K562 (cell line): ENCODE measurements around the gene PURA. TPM values are rescaled to one million over a fixed set of nuclear protein-coding genes. Genes with fewer than 3 reads are reported as not detected.
A peak's percentile ranks its signal among the peaks of the same experiment; 100 is the strongest.

Source experiments
- ATAC-seq: fragments of 200-7000 bp; cut with Tn5 transposase; 3 replicates; pipeline ENCODE4 v1.9.1; 2020; ENCODE audit warnings: moderate library complexity
- BruUV-seq: library from RNA; stranded (reverse); fragments of 400-500 nt; replicated peaks from 2 replicates; lab custom pipeline; 2021; lab: Mats Ljungman, UMichigan
- CTCF ChIA-PET: fragments of 300-600 bp; formaldehyde crosslinking; extraction: SDS; loops from one replicate; lab custom pipeline; 2021; ENCODE audit warnings: low intra/inter-chr PET ratio; lab: Yijun Ruan, JAX
- POLR2A ChIA-PET: fragments of 300-600, 350-650 bp; sonication (Branson Sonifier 250); formaldehyde crosslinking; extraction: SDS; loops from one replicate; lab custom pipeline; 2021; ENCODE audit warnings: antibody characterized with exemption, inconsistent platforms; lab: Yijun Ruan, JAX
- DNase-seq, 4 experiments: peaks; one replicate each; pipeline versions ENCODE4 v3.0.0 to v3.0.0-alpha.2; 2011 to 2018; ENCODE audit warnings: low spot score in 3 of 4, mixed read lengths in 3 of 4; ENCODE audit errors: extremely low read depth in 1 of 4
- FAIRE-seq: peaks from 2 replicates; lab custom pipeline; 2011; peaks lifted over from hg19 to GRCh38; lab: Jason Lieb, UNC
- H2AFZ ChIP-seq: 2 replicates; pipeline ENCODE4 v1.6.0; 2011; ENCODE audit warnings: low read depth, low read length, control low read depth, inconsistent platforms
- H3K27ac ChIP-seq: fragments of 200-600 bp; 3 replicates; pipeline ENCODE4 v1.8.0; 2011; ENCODE audit warnings: low read depth, mild to moderate bottlenecking, control low read depth, inconsistent platforms, low read length, moderate library complexity, mixed read lengths; ENCODE audit errors: extremely low read depth
- H3K27me3 ChIP-seq, 2 experiments: fragments of 300-600 bp in 1 of 2; 2 replicates in 1 of 2; 3 replicates in 1 of 2; pipeline versions ENCODE4 v1.6.0 to v1.8.0; 2011; ENCODE audit warnings: inconsistent platforms in 2 of 2, low read length in 2 of 2, mild to moderate bottlenecking in 1 of 2, mixed read lengths in 1 of 2, moderate library complexity in 1 of 2; ENCODE audit not compliant: control insufficient read depth in 2 of 2, insufficient read depth in 2 of 2
- H3K36me3 ChIP-seq: fragments of 300-600 bp; 3 replicates; pipeline ENCODE4 v1.8.0; 2011; ENCODE audit warnings: mild to moderate bottlenecking, low read length, inconsistent platforms; ENCODE audit not compliant: control insufficient read depth, insufficient read depth
- H3K4me1 ChIP-seq, 2 experiments: fragments of 200-600 bp in 1 of 2; replicated peaks in 1 of 2; 2 replicates in 1 of 2; 3 replicates in 1 of 2; pipeline versions ENCODE4 v1.5.1 to v1.8.0; 2011; ENCODE audit warnings: inconsistent platforms in 2 of 2, low read length in 2 of 2, mild to moderate bottlenecking in 1 of 2, mixed read lengths in 1 of 2, moderate library complexity in 1 of 2; ENCODE audit not compliant: control insufficient read depth in 2 of 2, insufficient read depth in 2 of 2
- H3K4me2 ChIP-seq: 2 replicates; pipeline ENCODE4 v1.6.1; 2011; ENCODE audit warnings: low read length, control low read depth, inconsistent platforms, mixed read lengths; ENCODE audit not compliant: insufficient read depth
- H3K4me3 ChIP-seq: fragments of 200-600 bp; sonication (generic), shearing (Covaris generic); 2 replicates; pipeline ENCODE4 v1.5.1; 2016; ENCODE audit warnings: control low read depth, inconsistent platforms
- H3K79me2 ChIP-seq: fragments of 200-600 bp; 3 replicates; pipeline ENCODE4 v1.8.0; 2011; ENCODE audit warnings: low read length, inconsistent platforms; ENCODE audit not compliant: control insufficient read depth, insufficient read depth
- H3K9ac ChIP-seq, 2 experiments: 2 replicates each; pipeline versions ENCODE4 v1.6.0 to v1.6.1; 2011; ENCODE audit warnings: low read depth in 2 of 2, low read length in 2 of 2, control low read depth in 1 of 2, inconsistent platforms in 1 of 2, mild to moderate bottlenecking in 1 of 2, mixed read lengths in 1 of 2; ENCODE audit not compliant: insufficient read depth in 1 of 2
- H3K9me1 ChIP-seq: one replicate; pipeline ENCODE4 v1.6.0; 2011; ENCODE audit warnings: inconsistent platforms, mild to moderate bottlenecking, low read length, moderate library complexity; ENCODE audit not compliant: control insufficient read depth, insufficient read depth
- H3K9me3 ChIP-seq: replicated peaks from 2 replicates; pipeline ENCODE4 v1.5.1; 2011; ENCODE audit warnings: low read depth, low read length, inconsistent platforms; ENCODE audit not compliant: control insufficient read depth, insufficient read depth
- H4K20me1 ChIP-seq: replicated peaks from 2 replicates; pipeline ENCODE4 v1.6.1; 2011; ENCODE audit warnings: low read length, inconsistent platforms, mixed read lengths; ENCODE audit not compliant: control insufficient read depth, insufficient read depth
- ATF1 ChIP-seq, 2 experiments: fragments of 450-650 bp in 1 of 2; IDR thresholded peaks; 2 replicates each; pipeline ENCODE4 v1.6.1; 2016; ENCODE audit warnings: missing compliant biosample characterization in 1 of 2, missing genetic modification characterization in 1 of 2
- BCOR ChIP-seq: fragments of 450-650 bp; IDR thresholded peaks from 2 replicates; pipeline ENCODE4 v1.6.1; 2016
- CBFA2T3 ChIP-seq: fragments of 450-650 bp; IDR thresholded peaks from 2 replicates; pipeline ENCODE4 v1.6.1; 2017
- CBX3 ChIP-seq, 2 experiments: IDR thresholded peaks; 1 replicate in 1 of 2; 2 replicates in 1 of 2; pipeline ENCODE4 v1.6.1; 2012; ENCODE audit warnings: inconsistent platforms in 2 of 2, low read length in 2 of 2, borderline replicate concordance in 1 of 2, control low read depth in 1 of 2
- E2F3 ChIP-seq: fragments of 250-450 bp; sonication (Bioruptor Pico); IDR thresholded peaks from 2 replicates; pipeline ENCODE4 v1.4.0; 2020; ENCODE audit warnings: mild to moderate bottlenecking
- ELF2 ChIP-seq: fragments of 250-450 bp; sonication (Bioruptor Pico); IDR thresholded peaks from 2 replicates; pipeline ENCODE4 v1.5.0; 2021; ENCODE audit warnings: mild to moderate bottlenecking
- HDAC1 ChIP-seq, 2 experiments: fragments of 450-650 bp; IDR thresholded peaks; 2 replicates each; pipeline ENCODE4 v1.6.1; 2016 to 2017; ENCODE audit warnings: inconsistent platforms in 1 of 2, mild to moderate bottlenecking in 1 of 2, moderate library complexity in 1 of 2
- HMG20B ChIP-seq: fragments of 250-450 bp; sonication (Bioruptor Pico); IDR thresholded peaks from 2 replicates; pipeline ENCODE4 v1.5.0; 2021; ENCODE audit warnings: mild to moderate bottlenecking
- KDM1A ChIP-seq, 2 experiments: fragments of 450-650 bp; IDR thresholded peaks; 2 replicates each; pipeline ENCODE4 v1.6.1; 2016; ENCODE audit warnings: mild to moderate bottlenecking in 2 of 2
- KLF1 ChIP-seq: fragments of 450-650 bp; IDR thresholded peaks from 2 replicates; pipeline ENCODE4 v1.6.1; 2016; ENCODE audit warnings: missing genetic modification characterization, missing compliant biosample characterization
- MAX ChIP-seq: sonication (generic); formaldehyde crosslinking; IDR thresholded peaks from 2 replicates; pipeline ENCODE4 v1.9.0; 2022; ENCODE audit warnings: mild to moderate bottlenecking, missing genetic modification reagents
- MECOM ChIP-seq: fragments of 250-450 bp; sonication (Bioruptor Pico); IDR thresholded peaks from 2 replicates; pipeline ENCODE4 v1.8.0; 2022; ENCODE audit warnings: inconsistent platforms
- MEF2D ChIP-seq: conservative IDR thresholded peaks from 2 replicates; pipeline ENCODE4 v1.6.1; 2016; ENCODE audit warnings: low read depth, missing genetic modification characterization, missing compliant biosample characterization
- MTA2 ChIP-seq: fragments of 450-650 bp; IDR thresholded peaks from 2 replicates; pipeline ENCODE4 v1.6.1; 2016; ENCODE audit warnings: low read depth
- PCBP1 ChIP-seq: fragments of 200-400 bp; formaldehyde crosslinking; IDR thresholded peaks from 2 replicates; pipeline ENCODE4 v1.6.1; 2018; ENCODE audit warnings: mild to moderate bottlenecking, low read depth, low read length; ENCODE audit not compliant: poor library complexity, severe bottlenecking
- POLR2B ChIP-seq: fragments of 450-650 bp; IDR thresholded peaks from 2 replicates; pipeline ENCODE4 v1.6.1; 2018; ENCODE audit warnings: low read depth; ENCODE audit not compliant: partially characterized antibody
- RUNX1 ChIP-seq: sonication (generic); IDR thresholded peaks from 2 replicates; pipeline ENCODE4 v1.6.1; 2016; ENCODE audit warnings: antibody characterized with exemption, low read depth
- SLC30A9 ChIP-seq: fragments of 250-450 bp; sonication (Bioruptor Pico); IDR thresholded peaks from 2 replicates; pipeline ENCODE4 v1.8.0; 2022; ENCODE audit warnings: mild to moderate bottlenecking, moderate library complexity
- SMARCC2 ChIP-seq: fragments of 450-650 bp; IDR thresholded peaks from 2 replicates; pipeline ENCODE4 v1.6.1; 2017; ENCODE audit warnings: antibody characterized with exemption, moderate library complexity, mild to moderate bottlenecking, low read depth
- TEAD4 ChIP-seq, 2 experiments: sonication (generic) in 1 of 2; formaldehyde crosslinking in 1 of 2; IDR thresholded peaks; 2 replicates each; pipeline versions ENCODE4 v1.6.1 to v1.8.0; 2012 to 2022; ENCODE audit warnings: borderline replicate concordance in 1 of 2, inconsistent platforms in 1 of 2, low read length in 1 of 2, mild to moderate bottlenecking in 1 of 2, missing genetic modification reagents in 1 of 2
- THAP7 ChIP-seq: fragments of 250-450 bp; sonication (Bioruptor Pico); IDR thresholded peaks from 2 replicates; pipeline ENCODE4 v1.5.0; 2021
- ZNF12 ChIP-seq: sonication (generic); formaldehyde crosslinking; IDR thresholded peaks from 2 replicates; pipeline ENCODE4 v1.4.0; 2020; ENCODE audit warnings: mild to moderate bottlenecking, missing genetic modification reagents
- ZZZ3 ChIP-seq: fragments of 450-650 bp; IDR thresholded peaks from 2 replicates; pipeline ENCODE4 v1.6.1; 2016; ENCODE audit warnings: antibody characterized with exemption, mild to moderate bottlenecking, moderate library complexity
- WGBS: fragments of 100-300 bp; shearing (Covaris generic); methylation state at CpG from one replicate; pipeline ENCODE4 v1.1.6; 2016; ENCODE audit warnings: low coverage, mixed read lengths; ENCODE audit not compliant: insufficient coverage; ENCODE audit errors: missing lambda C conversion rate; 5-methylcytosine and 5-hydroxymethylcytosine counted together
- in situ Hi-C: fragments of 300-500 bp; cut with MboI; formaldehyde crosslinking; loops from 4 replicates; pipeline ENCODE4 v1.15.0; 2018; ENCODE audit warnings: inconsistent platforms, mixed read lengths
- intact Hi-C: fragments of 100-400 bp; cut with micrococcal nuclease; formaldehyde crosslinking; loops from 2 replicates; pipeline ENCODE4 v1.14.2; 2022
- polyA plus RNA-seq, 8 experiments: library from polyadenylated mRNA; depleted of rRNA in 4 of 8; stranded (reverse) in 5 of 8; unstranded in 3 of 8; fragments of >200 nt; fragmentation: Nextera tagmentation in 2 of 8; fragmentation: Illumina TruSeq in 1 of 8; extraction: Ambion mirVana in 2 of 8; extraction: Trizol in 1 of 8; gene quantifications; 2 replicates each; pipeline versions ENCODE4 v1.2.1 to v1.2.3, GENCODE V29; 2011 to 2014; ENCODE audit warnings: inconsistent platforms in 1 of 8, missing spikeins in 1 of 8
- total RNA-seq, 7 experiments: library from RNA; depleted of rRNA in 6 of 7; stranded (reverse); fragments of >200 nt in 6 of 7; fragmentation: Illumina TruSeq in 2 of 7; extraction: Trizol in 2 of 7; gene quantifications; 2 replicates each; pipeline versions ENCODE4 v1.2.1 to v1.2.3, GENCODE V29; 2011 to 2021; ENCODE audit warnings: low replicate concordance in 1 of 7

Gene PURA
- total and polyA plus RNA-seq, 9 of the 15 experiments (the other 6 are each of a cell fraction or from before 2014, with no cell fraction given), result 3.2 to 11.1 (median 5.4) TPM

- FAIRE-seq, result peak; percentile 65
- CTCF ChIA-PET, result no interaction called here
- TF ChIP-seq HMG20B (no peak), BCOR (no peak), MTA2 (0 out of 2 replicates have a peak, but pooled peaks have one; percentile 44), MAX (no peak), ELF2 (CRISPR knock-in tag) (no peak), SLC30A9 (CRISPR knock-in tag) (no peak), MEF2D (tag) (no peak), PCBP1 (no peak), CBFA2T3 (peak; percentile 83), ATF1 (CRISPR knock-in tag; IDR thresholded peaks at IDR 0.05) (no peak), ATF1 (tag; IDR thresholded peaks at IDR 0.05) (peak; percentile 12; the same call in 1 of the 2 replicates), E2F3 (no peak), MECOM (CRISPR knock-in tag) (no peak), ZZZ3 (no peak), THAP7 (CRISPR knock-in tag) (no peak), SMARCC2 (peak; percentile 49; the same call in 1 of the 2 replicates), TEAD4 (IDR thresholded peaks at IDR 0.05; ENCODE audit: low read length) (peak; percentile 75), TEAD4 (CRISPR knock-in tag; IDR thresholded peaks at IDR 0.05; ENCODE audit: borderline replicate concordance) (no peak), HDAC1 (IDR thresholded peaks at IDR 0.05) (peak in 1 of 2 experiments; percentile 41; a peak in 1 of 4 replicates), POLR2B (no peak), KDM1A (IDR thresholded peaks at IDR 0.05) (peak; percentile 63 to 74; a peak in 3 of 4 replicates), CBX3 (IDR thresholded peaks at IDR 0.05; ENCODE audit: borderline replicate concordance in 1 of 2, low read length in 2 of 2) (peak in 1 of 2 experiments; percentile 34; a peak in 1 of 3 replicates), ZNF12 (CRISPR knock-in tag) (no peak), RUNX1 (no peak), KLF1 (tag) (peak; percentile 87; the same call in 1 of the 2 replicates)
Observed at GRCh38 chr5:140168371-140168770, 54.5 kb downstream of the PURA start.

More at GRCh38 chr5:140168371-140168770, 54.5 kb downstream of the PURA start:
- WGBS, result 19% methylated on average over 2 of the region's 2 CpGs
- Histone ChIP-seq H3K79me2 (no peaks in the 10 kb centered on the region), H3K9ac (peak overlapping the region in 1 of 2 experiments; percentile 0; a peak in 1 of 4 replicates), H3K27me3 (no peaks in the 10 kb centered on the region; a peak in 1 of 5 replicates), H3K4me3 (no peak overlapping the region), H3K9me1 (no peaks in the 10 kb centered on the region), H2AFZ (no peak overlapping the region), H3K36me3 (no peaks in the 10 kb centered on the region), H3K9me3 (no peaks in the 10 kb centered on the region), H4K20me1 (no peaks in the 10 kb centered on the region), H3K27ac (no peak overlapping the region), H3K4me1 (peaks cover 4 to 33% of the 10 kb centered on the region in 2 experiments; a peak in 4 of 5 replicates), H3K4me2 (peak overlapping the region; percentile 14; the same call in 1 of the 2 replicates)
- BruUV-seq, result no TSS peak
- POLR2A ChIA-PET, result no interaction called here
- ATAC-seq (peak; percentile 75), DNase-seq (peak; percentile 55 to 74 (median 61))
- intact Hi-C loops (loop anchor here (5.0 kb wide), 1 partner anchor 189 kb away; no protein-coding TSS in a partner anchor), in situ Hi-C loops (loop anchor here (10.0 kb wide), 1 partner anchor 186 kb away; no protein-coding TSS in a partner anchor)
